MG63 (cell line): ENCODE data around the gene SLC47A2. TPM values are rescaled to one million over a fixed set of nuclear protein-coding genes. Genes with fewer than 3 reads are reported as not detected.
A peak's percentile ranks its signal among the peaks of the same experiment; 100 is the strongest.
"Not testable (repeated sequence)": the region's sequence is repeated elsewhere in the genome, so short reads cannot be mapped to it uniquely, and the experiment has no call there.

ENCODE experiments used
- DNase-seq: peaks from one replicate; pipeline ENCODE4 v3.0.0-alpha.2; 2020
- H3K27me3 ChIP-seq: fragments of 250-450 bp; sonication (Bioruptor Pico); 2 replicates; pipeline ENCODE4 v1.5.1; 2020; ENCODE audit warnings: mild to moderate bottlenecking, moderate library complexity
- H3K36me3 ChIP-seq: fragments of 250-450 bp; sonication (Bioruptor Pico); 2 replicates; pipeline ENCODE4 v1.5.1; 2020; ENCODE audit warnings: mild to moderate bottlenecking, moderate library complexity
- H3K4me3 ChIP-seq: fragments of 250-450 bp; sonication (Bioruptor Pico); 2 replicates; pipeline ENCODE4 v1.5.1; 2020; ENCODE audit warnings: mild to moderate bottlenecking, moderate library complexity
- H3K9me3 ChIP-seq: fragments of 250-450 bp; sonication (Bioruptor Pico); 2 replicates; pipeline ENCODE4 v1.5.1; 2020; ENCODE audit warnings: mild to moderate bottlenecking, moderate library complexity
- total RNA-seq: library from RNA; depleted of rRNA; stranded (reverse); fragments of >200 nt; shearing (Covaris generic); gene quantifications from 2 replicates; pipeline ENCODE4 v1.2.3, GENCODE V29; 2014; ENCODE audit warnings: low replicate concordance; rRNA removed

SLC47A2 gene
- 24.8 and 27.9 TPM in 2 replicates for total RNA-seq

GRCh38 chr17:19716108-19717030 is at the start of gene SLC47A2:
Gene SLC47A2, minus strand, starts transcription at chr17:19716584. Its CDS starts 29 bp downstream, at chr17:19716555.
- peak; percentile 94 for DNase-seq
- H3K36me3 ChIP-seq: no peaks in the 10 kb centered on the region; the same call in 1 of the 2 replicates
- no peaks in the 10 kb centered on the region for H3K27me3 ChIP-seq
- H3K4me3 ChIP-seq: peak within 1 kb of the TSS; percentile 43
- no peaks in the 10 kb centered on the region for H3K9me3 ChIP-seq

- Histone ChIP-seq H3K4me3 (no peak overlapping the region), H3K9me3 (no peaks in the 10 kb centered on the region), H3K36me3 (no peaks in the 10 kb centered on the region), H3K27me3 (no peaks in the 10 kb centered on the region)
- DNase-seq: no peak
Observed at GRCh38 chr17:19766016-19766415, 49.6 kb upstream of the SLC47A2 start.

GRCh38 chr17:19763991-19764390 is 47.6 kb upstream of the SLC47A2 start:
- not testable (repeated sequence) for H3K4me3 ChIP-seq, H3K27me3 ChIP-seq, DNase-seq, H3K36me3 ChIP-seq, H3K9me3 ChIP-seq

GRCh38 chr17:19763416-19763815 is 47.0 kb upstream of the SLC47A2 start:
- Histone ChIP-seq H3K9me3 (no peaks in the 10 kb centered on the region), H3K27me3 (no peaks in the 10 kb centered on the region), H3K4me3 (no peak overlapping the region), H3K36me3 (no peaks in the 10 kb centered on the region)
- DNase-seq: no peak

GRCh38 chr17:19762515-19762961 is 46.2 kb upstream of the SLC47A2 start:
- H3K9me3 ChIP-seq: no peaks in the 10 kb centered on the region
- DNase-seq: peak; percentile 78
- H3K4me3 ChIP-seq: no peak overlapping the region
- no peaks in the 10 kb centered on the region for H3K36me3 ChIP-seq
- no peaks in the 10 kb centered on the region for H3K27me3 ChIP-seq

GRCh38 chr17:19760746-19761145 is 44.4 kb upstream of the SLC47A2 start:
- Histone ChIP-seq H3K9me3 (no peaks in the 10 kb centered on the region), H3K27me3 (no peaks in the 10 kb centered on the region), H3K4me3 (no peak overlapping the region), H3K36me3 (no peaks in the 10 kb centered on the region)
- no peak for DNase-seq

GRCh38 chr17:19759568-19760549 is 43.5 kb upstream of the SLC47A2 start:
- no peak for DNase-seq
- no peaks in the 10 kb centered on the region for H3K36me3 ChIP-seq
- no peaks in the 10 kb centered on the region for H3K9me3 ChIP-seq
- H3K4me3 ChIP-seq: no peak overlapping the region
- no peaks in the 10 kb centered on the region for H3K27me3 ChIP-seq

GRCh38 chr17:19757536-19758180 is 41.3 kb upstream of the SLC47A2 start:
- Histone ChIP-seq H3K36me3 (no peaks in the 10 kb centered on the region), H3K9me3 (no peaks in the 10 kb centered on the region), H3K27me3 (no peaks in the 10 kb centered on the region), H3K4me3 (no peak overlapping the region)
- DNase-seq: no peak

- Histone ChIP-seq H3K27me3 (no peaks in the 10 kb centered on the region), H3K36me3 (no peaks in the 10 kb centered on the region), H3K9me3 (no peaks in the 10 kb centered on the region), H3K4me3 (no peak overlapping the region)
- DNase-seq: no peak
Observed at GRCh38 chr17:19756546-19756945, 40.2 kb upstream of the SLC47A2 start.

- H3K9me3 ChIP-seq: no peaks in the 10 kb centered on the region
- no peak for DNase-seq
- H3K36me3 ChIP-seq: no peaks in the 10 kb centered on the region
- H3K27me3 ChIP-seq: no peaks in the 10 kb centered on the region
- no peak overlapping the region for H3K4me3 ChIP-seq
Observed at GRCh38 chr17:19755821-19756510, 39.6 kb upstream of the SLC47A2 start.

- no peaks in the 10 kb centered on the region for H3K36me3 ChIP-seq
- no peaks in the 10 kb centered on the region for H3K27me3 ChIP-seq
- no peaks in the 10 kb centered on the region for H3K9me3 ChIP-seq
- no peak for DNase-seq
- no peak overlapping the region for H3K4me3 ChIP-seq
Observed at GRCh38 chr17:19755392-19755791, 39.0 kb upstream of the SLC47A2 start.

- no peak overlapping the region for H3K4me3 ChIP-seq
- H3K9me3 ChIP-seq: no peaks in the 10 kb centered on the region
- H3K36me3 ChIP-seq: no peaks in the 10 kb centered on the region
- DNase-seq: peak; percentile 70
- no peaks in the 10 kb centered on the region for H3K27me3 ChIP-seq
Observed at GRCh38 chr17:19753661-19754463, 37.5 kb upstream of the SLC47A2 start.

- Histone ChIP-seq H3K4me3 (no peak overlapping the region), H3K27me3 (no peaks in the 10 kb centered on the region)
- DNase-seq: peak; percentile 97
Observed at GRCh38 chr17:19753051-19753509, 36.7 kb upstream of the SLC47A2 start.

GRCh38 chr17:19752216-19753050 is 36.0 kb upstream of the SLC47A2 start:
- Histone ChIP-seq H3K36me3 (no peaks in the 10 kb centered on the region), H3K27me3 (no peaks in the 10 kb centered on the region), H3K9me3 (no peaks in the 10 kb centered on the region), H3K4me3 (no peak overlapping the region)
- no peak for DNase-seq

More at GRCh38 chr17:19753051-19753509, 36.7 kb upstream of the SLC47A2 start:
- H3K9me3 ChIP-seq: no peaks in the 10 kb centered on the region
- H3K36me3 ChIP-seq: no peaks in the 10 kb centered on the region
